ENCODE results near the gene DNMT3A.

DNA sequence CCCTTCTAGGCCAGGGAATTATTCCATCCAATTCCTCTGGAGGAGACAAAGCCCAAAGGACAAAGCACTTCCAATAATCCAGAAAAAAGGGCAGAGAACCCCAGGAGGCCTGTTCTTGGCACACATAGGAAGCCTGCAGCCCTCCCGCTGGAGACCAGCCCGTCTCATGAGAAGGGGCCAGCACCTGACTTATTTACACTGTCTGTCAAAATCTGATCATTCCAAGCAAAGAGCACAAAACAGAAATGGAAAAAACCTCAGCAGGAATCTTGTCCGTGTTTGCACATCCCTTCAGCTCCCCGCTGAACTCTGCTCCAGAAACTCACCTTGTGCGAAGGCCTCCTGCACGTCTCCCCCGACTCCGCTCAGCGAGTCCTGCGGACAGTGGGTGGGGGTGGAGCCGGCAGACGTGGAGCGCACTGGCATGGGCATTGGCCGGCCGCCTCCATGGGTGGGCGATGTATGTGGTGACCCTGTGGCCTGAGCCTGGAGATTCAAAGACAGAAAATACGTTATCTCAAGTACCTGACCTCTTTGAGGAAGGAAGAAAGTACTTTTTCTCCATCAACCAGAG, 46.2 kb upstream of the DNMT3A start:
- TF ChIP-seq, protein P1, sequence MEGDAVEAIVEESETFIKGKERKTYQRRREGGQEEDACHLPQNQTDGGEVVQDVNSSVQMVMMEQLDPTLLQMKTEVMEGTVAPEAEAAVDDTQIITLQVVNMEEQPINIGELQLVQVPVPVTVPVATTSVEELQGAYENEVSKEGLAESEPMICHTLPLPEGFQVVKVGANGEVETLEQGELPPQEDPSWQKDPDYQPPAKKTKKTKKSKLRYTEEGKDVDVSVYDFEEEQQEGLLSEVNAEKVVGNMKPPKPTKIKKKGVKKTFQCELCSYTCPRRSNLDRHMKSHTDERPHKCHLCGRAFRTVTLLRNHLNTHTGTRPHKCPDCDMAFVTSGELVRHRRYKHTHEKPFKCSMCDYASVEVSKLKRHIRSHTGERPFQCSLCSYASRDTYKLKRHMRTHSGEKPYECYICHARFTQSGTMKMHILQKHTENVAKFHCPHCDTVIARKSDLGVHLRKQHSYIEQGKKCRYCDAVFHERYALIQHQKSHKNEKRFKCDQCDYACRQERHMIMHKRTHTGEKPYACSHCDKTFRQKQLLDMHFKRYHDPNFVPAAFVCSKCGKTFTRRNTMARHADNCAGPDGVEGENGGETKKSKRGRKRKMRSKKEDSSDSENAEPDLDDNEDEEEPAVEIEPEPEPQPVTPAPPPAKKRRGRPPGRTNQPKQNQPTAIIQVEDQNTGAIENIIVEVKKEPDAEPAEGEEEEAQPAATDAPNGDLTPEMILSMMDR (IDR thresholded peaks at IDR 0.05), result no peak
- no peak for TF ChIP-seq EZH2 (IDR thresholded peaks at IDR 0.05; ENCODE audit: borderline replicate concordance, insufficient read depth, low read depth, low read length, poor library complexity, severe bottlenecking)

Data from B cell (primary cell).